Measurements from ENCODE around the gene TTLL8. TPM values are rescaled to one million over a fixed set of nuclear protein-coding genes. Genes with fewer than 3 reads are reported as not detected.

TTLL8 gene
- total RNA-seq, 1 experiment from 2014 or later = not detected

GRCh38 chr22:50056214-50056972, 1.7 kb downstream of the TTLL8 start:
- H3K9me3 Mint-ChIP-seq = peaks cover 15% of the 10 kb centered on the region
- H3K27ac Mint-ChIP-seq = no peak overlapping the region
- TF ChIP-seq SMAD4 (CRISPR knock-in tag; IDR thresholded peaks at IDR 0.05) (no peak), ATF6 (CRISPR knock-in tag; IDR thresholded peaks at IDR 0.05) (no peak), TEAD4 (CRISPR knock-in tag; IDR thresholded peaks at IDR 0.05) (no peak)
- DNase-seq (ENCODE audit: low spot score) = no peak
- H3K4me3 Mint-ChIP-seq = peak overlapping the region; percentile 20; the same call in 1 of the 2 replicates
- ChIA-PET POLR2A (interaction anchor here (0.6 kb wide), 1 partner anchor 18 kb away, joined by 3 read pairs; no protein-coding TSS in a partner anchor), CTCF (interaction anchor here (0.6 to 2.7 kb wide), 9 partner anchors 9 to 303 kb away, joined by 3 to 15 read pairs (median 3); no protein-coding TSS in a partner anchor)
- peaks cover 26% of the 10 kb centered on the region for H3K27me3 Mint-ChIP-seq (ENCODE audit: low read depth)
- no peak for ATAC-seq
- peaks cover 12% of the 10 kb centered on the region for H3K4me1 Mint-ChIP-seq
- H3K36me3 Mint-ChIP-seq = 0 out of 2 replicates have a peak, but pooled peaks cover 4% of the 10 kb centered on the region

GRCh38 chr22:50053861-50054260, 4.2 kb downstream of the TTLL8 start:
- DNase-seq (ENCODE audit: low spot score) = no peak
- Mint-ChIP-seq H3K4me3 (no peak overlapping the region), H3K4me1 (no peaks in the 10 kb centered on the region), H3K27me3 (ENCODE audit: low read depth) (peaks cover 16% of the 10 kb centered on the region), H3K27ac (no peak overlapping the region), H3K9me3 (peaks cover 15% of the 10 kb centered on the region), H3K36me3 (0 out of 2 replicates have a peak, but pooled peaks cover 4% of the 10 kb centered on the region)
- ChIA-PET CTCF (no interaction called here), POLR2A (no interaction called here)
- ATAC-seq = no peak
- TF ChIP-seq ZMAT4 (CRISPR knock-in tag; IDR thresholded peaks at IDR 0.05) (no peak), GRHL2 (CRISPR knock-in tag; IDR thresholded peaks at IDR 0.05; ENCODE audit: insufficient replicate concordance, severe bottlenecking) (no peak), ZNF532 (CRISPR knock-in tag; IDR thresholded peaks at IDR 0.05; ENCODE audit: borderline replicate concordance) (no peak), MYBL2 (CRISPR knock-in tag; IDR thresholded peaks at IDR 0.05) (no peak), ZNF317 (CRISPR knock-in tag; IDR thresholded peaks at IDR 0.05; ENCODE audit: borderline replicate concordance, low read depth) (no peak)

GRCh38 chr22:50051930-50052329, 6.2 kb downstream of the TTLL8 start:
- H3K4me3 Mint-ChIP-seq = no peak overlapping the region
- CTCF ChIA-PET = interaction anchor here (1.2 kb wide), 1 partner anchor 21 kb away, joined by 5 read pairs; no protein-coding TSS in a partner anchor
- H3K36me3 Mint-ChIP-seq = 0 out of 2 replicates have a peak, but pooled peaks cover 4% of the 10 kb centered on the region
- DNase-seq (ENCODE audit: low spot score) (no peak), ATAC-seq (no peak)
- H3K27me3 Mint-ChIP-seq (ENCODE audit: low read depth) = peaks cover 10% of the 10 kb centered on the region
- no peak for TF ChIP-seq OVOL2 (CRISPR knock-in tag; IDR thresholded peaks at IDR 0.05; ENCODE audit: borderline replicate concordance)
- H3K27ac Mint-ChIP-seq = no peak overlapping the region
- H3K9me3 Mint-ChIP-seq = peaks cover 15% of the 10 kb centered on the region
- H3K4me1 Mint-ChIP-seq = no peaks in the 10 kb centered on the region
- POLR2A ChIA-PET = no interaction called here

Data from WTC11 (cell line).